ENCODE measurements around the gene ENPP6. TPM values are rescaled to one million over a fixed set of nuclear protein-coding genes. Genes with fewer than 3 reads are reported as not detected.

Gene ENPP6
- total RNA-seq, 1 donor from 2014 or later, result not detected

DNA sequence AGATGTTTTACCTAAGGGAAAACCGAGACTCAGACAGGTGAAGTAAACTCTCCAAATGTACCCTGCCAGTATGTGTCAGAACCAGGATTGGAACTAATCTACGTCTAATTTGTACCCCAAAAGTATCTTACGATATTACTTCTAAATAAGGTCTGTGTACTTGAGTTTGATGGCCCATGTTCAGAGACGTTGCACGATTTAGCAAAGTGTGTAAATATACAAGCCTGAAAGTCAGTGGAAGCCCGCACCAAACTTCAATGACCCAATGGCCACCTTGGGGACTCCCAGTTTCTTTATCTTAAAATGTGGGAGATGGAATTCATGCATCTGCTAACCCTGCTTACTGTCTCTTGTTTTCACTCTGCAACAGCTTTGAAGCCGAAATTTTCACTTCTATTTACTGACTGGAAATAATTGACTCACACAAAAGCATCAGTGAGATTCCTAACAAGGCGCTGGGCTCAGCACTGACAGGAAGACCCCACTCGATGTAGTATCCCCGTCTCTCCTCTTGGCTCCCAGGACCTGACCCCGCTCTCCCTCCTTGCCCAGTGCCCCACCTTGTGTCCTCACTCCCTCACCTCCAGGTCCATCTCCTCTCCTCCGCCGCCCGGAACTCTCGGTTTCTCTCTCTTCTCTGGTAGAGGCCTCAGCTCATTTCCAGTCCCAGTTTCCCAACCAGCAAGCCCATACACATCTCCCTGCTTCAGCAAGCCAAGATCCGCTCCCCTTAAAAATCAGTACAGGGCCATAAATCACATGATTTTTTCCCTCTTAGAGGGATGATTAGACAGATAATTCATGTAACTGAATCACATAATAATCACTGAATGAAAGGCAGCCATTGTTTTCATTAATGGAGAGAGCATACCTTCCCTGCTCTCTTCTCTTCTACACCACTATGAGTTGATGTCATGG is 42.8 kb downstream of the ENPP6 start:
- H3K36me3 Mint-ChIP-seq (ENCODE audit: unreplicated experiment), result no peaks in the 10 kb centered on the region
- H3K9me3 Mint-ChIP-seq (ENCODE audit: unreplicated experiment), result peaks cover 14% of the 10 kb centered on the region
- no peaks in the 10 kb centered on the region for H3K4me1 Mint-ChIP-seq (ENCODE audit: unreplicated experiment)
- peaks cover 3% of the 10 kb centered on the region for H3K27me3 Mint-ChIP-seq (ENCODE audit: unreplicated experiment)
- TF ChIP-seq, protein P1, sequence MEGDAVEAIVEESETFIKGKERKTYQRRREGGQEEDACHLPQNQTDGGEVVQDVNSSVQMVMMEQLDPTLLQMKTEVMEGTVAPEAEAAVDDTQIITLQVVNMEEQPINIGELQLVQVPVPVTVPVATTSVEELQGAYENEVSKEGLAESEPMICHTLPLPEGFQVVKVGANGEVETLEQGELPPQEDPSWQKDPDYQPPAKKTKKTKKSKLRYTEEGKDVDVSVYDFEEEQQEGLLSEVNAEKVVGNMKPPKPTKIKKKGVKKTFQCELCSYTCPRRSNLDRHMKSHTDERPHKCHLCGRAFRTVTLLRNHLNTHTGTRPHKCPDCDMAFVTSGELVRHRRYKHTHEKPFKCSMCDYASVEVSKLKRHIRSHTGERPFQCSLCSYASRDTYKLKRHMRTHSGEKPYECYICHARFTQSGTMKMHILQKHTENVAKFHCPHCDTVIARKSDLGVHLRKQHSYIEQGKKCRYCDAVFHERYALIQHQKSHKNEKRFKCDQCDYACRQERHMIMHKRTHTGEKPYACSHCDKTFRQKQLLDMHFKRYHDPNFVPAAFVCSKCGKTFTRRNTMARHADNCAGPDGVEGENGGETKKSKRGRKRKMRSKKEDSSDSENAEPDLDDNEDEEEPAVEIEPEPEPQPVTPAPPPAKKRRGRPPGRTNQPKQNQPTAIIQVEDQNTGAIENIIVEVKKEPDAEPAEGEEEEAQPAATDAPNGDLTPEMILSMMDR (IDR thresholded peaks at IDR 0.05), result no peak
- no peak overlapping the region for H3K4me3 Mint-ChIP-seq (ENCODE audit: unreplicated experiment)
- DNase-seq (ENCODE audit: extremely low spot score, unreplicated experiment), result no peak
- H3K27ac Mint-ChIP-seq (ENCODE audit: unreplicated experiment), result no peak overlapping the region

DNA sequence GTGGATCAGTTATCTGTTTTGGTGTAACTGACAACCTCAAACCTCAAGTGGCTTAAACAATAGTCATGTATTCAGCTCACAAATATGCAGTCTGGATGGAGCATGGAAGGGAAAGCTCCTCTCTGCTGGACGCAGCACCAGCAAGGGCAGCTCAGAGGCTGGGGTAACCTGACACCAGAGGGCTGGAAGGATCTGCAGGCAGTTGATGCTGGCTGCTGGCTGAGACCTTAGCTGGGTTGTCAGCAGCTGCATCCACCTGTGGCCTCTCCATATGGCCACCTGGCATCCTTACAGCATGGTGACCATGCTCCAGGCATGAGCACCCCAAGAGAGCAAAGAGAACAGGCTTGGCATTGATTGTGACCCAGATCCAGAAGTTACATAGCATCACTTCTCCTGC is 46.7 kb downstream of the ENPP6 start:
- TF ChIP-seq, protein P1 (IDR thresholded peaks at IDR 0.05), result no peak
- peaks cover 15% of the 10 kb centered on the region for H3K27me3 Mint-ChIP-seq (ENCODE audit: unreplicated experiment)
- H3K36me3 Mint-ChIP-seq (ENCODE audit: unreplicated experiment), result no peaks in the 10 kb centered on the region
- no peak overlapping the region for H3K4me3 Mint-ChIP-seq (ENCODE audit: unreplicated experiment)
- H3K27ac Mint-ChIP-seq (ENCODE audit: unreplicated experiment), result no peak overlapping the region
- no peaks in the 10 kb centered on the region for H3K9me3 Mint-ChIP-seq (ENCODE audit: unreplicated experiment)
- H3K4me1 Mint-ChIP-seq (ENCODE audit: unreplicated experiment), result peaks cover 6% of the 10 kb centered on the region
- DNase-seq (ENCODE audit: extremely low spot score, unreplicated experiment), result no peak

DNA sequence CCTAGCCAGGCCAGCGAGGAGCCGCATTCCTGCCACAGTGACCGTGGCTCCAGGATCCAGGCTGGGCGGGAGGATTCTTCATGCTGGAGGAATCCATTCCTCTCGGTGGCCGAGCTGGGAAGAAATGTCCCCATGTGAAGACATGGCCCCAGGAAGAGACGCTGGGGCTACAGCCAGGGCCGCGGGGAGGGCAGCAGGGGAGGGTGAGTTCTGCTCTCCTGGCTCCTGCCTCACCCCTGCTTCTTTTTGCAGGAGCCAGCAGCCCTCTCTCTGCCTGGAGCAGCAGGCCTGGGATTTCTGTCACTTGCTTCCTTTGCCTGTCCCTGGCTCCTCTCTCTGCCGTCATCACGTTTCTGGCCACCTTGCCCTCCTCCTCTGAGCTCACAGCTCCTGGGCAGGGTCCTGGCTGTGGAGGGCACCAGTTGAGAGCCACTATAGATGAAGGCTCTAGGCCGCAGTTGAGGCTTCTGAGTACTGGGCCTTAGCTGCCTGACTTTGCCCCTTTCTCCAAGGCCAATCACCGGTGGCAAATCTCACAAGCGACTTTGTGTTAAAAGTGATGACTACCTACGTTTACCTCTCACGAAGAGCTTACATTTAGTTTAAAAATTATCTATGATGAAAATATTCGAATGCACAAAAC is 48.3 kb downstream of the ENPP6 start:
- TF ChIP-seq, protein P1 (IDR thresholded peaks at IDR 0.05), result no peak
- Mint-ChIP-seq H3K9me3 (ENCODE audit: unreplicated experiment) (no peaks in the 10 kb centered on the region), H3K27ac (ENCODE audit: unreplicated experiment) (no peak overlapping the region)

DNA sequence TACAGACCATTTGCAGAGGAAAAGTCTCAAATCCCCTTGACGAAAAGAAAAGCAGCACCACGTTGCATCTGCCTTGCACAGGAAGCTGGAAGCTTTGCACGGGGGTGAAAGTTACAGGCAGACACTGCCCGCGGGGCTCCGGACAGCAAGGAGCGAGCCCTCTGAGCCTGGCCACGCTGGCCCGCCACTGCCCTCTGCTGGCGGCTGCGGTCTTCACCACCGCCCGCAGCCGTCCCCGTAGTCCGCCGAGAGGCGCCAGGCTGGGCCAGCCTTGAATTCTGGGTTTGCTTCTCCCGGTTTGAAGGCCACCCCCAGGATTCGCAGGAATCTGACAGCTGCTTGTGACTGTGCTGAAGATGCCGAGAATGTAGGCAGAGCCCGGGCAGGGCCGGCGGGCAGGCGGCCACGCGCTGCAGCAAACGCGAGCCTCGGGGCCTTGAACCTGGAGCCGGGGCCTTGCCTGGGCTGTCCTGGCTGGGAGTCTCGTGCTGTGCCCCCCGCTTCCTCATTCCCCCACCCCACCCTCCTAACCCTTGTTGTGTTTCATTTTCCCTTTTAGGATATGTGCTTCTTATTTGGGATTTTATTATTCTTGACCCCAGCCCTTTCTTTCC is 49.2 kb downstream of the ENPP6 start:
- peak; percentile 92 for DNase-seq (ENCODE audit: extremely low spot score, unreplicated experiment)
- peak overlapping the region; percentile 44 for H3K4me3 Mint-ChIP-seq (ENCODE audit: unreplicated experiment)
- H3K9me3 Mint-ChIP-seq (ENCODE audit: unreplicated experiment), result no peaks in the 10 kb centered on the region
- H3K27me3 Mint-ChIP-seq (ENCODE audit: unreplicated experiment), result peaks cover 26% of the 10 kb centered on the region
- TF ChIP-seq, protein P1 (IDR thresholded peaks at IDR 0.05), result peak; percentile 99
- peaks cover 6% of the 10 kb centered on the region for H3K4me1 Mint-ChIP-seq (ENCODE audit: unreplicated experiment)
- no peak overlapping the region for H3K27ac Mint-ChIP-seq (ENCODE audit: unreplicated experiment)
- no peaks in the 10 kb centered on the region for H3K36me3 Mint-ChIP-seq (ENCODE audit: unreplicated experiment)

More for the DNA sequence above, 48.3 kb downstream of the ENPP6 start:
- Mint-ChIP-seq H3K36me3 (ENCODE audit: unreplicated experiment) (no peaks in the 10 kb centered on the region), H3K4me1 (ENCODE audit: unreplicated experiment) (peaks cover 6% of the 10 kb centered on the region), H3K4me3 (ENCODE audit: unreplicated experiment) (no peak overlapping the region), H3K27me3 (ENCODE audit: unreplicated experiment) (peaks cover 23% of the 10 kb centered on the region)
- no peak for DNase-seq (ENCODE audit: extremely low spot score, unreplicated experiment)

DNA sequence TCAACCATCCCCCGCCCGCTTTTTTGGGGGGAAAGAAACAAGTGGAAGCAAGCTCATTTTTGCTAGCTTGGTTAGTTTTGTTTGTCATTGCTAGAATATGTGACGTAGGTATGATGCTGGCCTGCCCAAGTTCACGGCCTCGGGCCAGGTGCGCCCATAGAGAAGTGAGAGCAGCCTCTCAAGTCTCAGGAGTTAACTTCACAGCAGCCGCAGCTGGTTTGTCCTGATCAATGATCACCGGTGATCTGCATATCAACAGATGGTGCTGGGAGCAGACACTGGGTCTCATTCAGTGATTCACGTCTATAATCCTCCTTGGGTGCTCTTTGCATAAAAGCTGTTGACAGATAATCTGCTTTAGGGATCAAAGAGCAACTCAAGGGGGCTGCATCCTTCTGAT is 50.1 kb downstream of the ENPP6 start:
- TF ChIP-seq, protein P1 (IDR thresholded peaks at IDR 0.05), result no peak
- no peaks in the 10 kb centered on the region for H3K36me3 Mint-ChIP-seq (ENCODE audit: unreplicated experiment)
- H3K4me1 Mint-ChIP-seq (ENCODE audit: unreplicated experiment), result peaks cover 6% of the 10 kb centered on the region
- no peak for DNase-seq (ENCODE audit: extremely low spot score, unreplicated experiment)
- no peak overlapping the region for H3K4me3 Mint-ChIP-seq (ENCODE audit: unreplicated experiment)
- H3K27me3 Mint-ChIP-seq (ENCODE audit: unreplicated experiment), result peaks cover 26% of the 10 kb centered on the region
- no peak overlapping the region for H3K27ac Mint-ChIP-seq (ENCODE audit: unreplicated experiment)
- no peaks in the 10 kb centered on the region for H3K9me3 Mint-ChIP-seq (ENCODE audit: unreplicated experiment)

Measured in osteocyte (in vitro differentiated cells).